Fibroblast of peridontal ligament (primary cell): Measurements from ENCODE around the gene ALKBH5.

Source experiments
- DNase-seq: peaks from one replicate; pipeline ENCODE4 v3.0.0-alpha.2; 2010; ENCODE audit errors: extremely low read depth

Gene ALKBH5

GRCh38 chr17:18158022-18158600, 25.5 kb upstream of the ALKBH5 start:
- peak; percentile 31 for DNase-seq

GRCh38 chr17:18159551-18160120, 24.0 kb upstream of the ALKBH5 start:
- peak; percentile 11 for DNase-seq

GRCh38 chr17:18160128-18160856, 23.3 kb upstream of the ALKBH5 start:
- DNase-seq = no peak

GRCh38 chr17:18161207-18162145, 22.2 kb upstream of the ALKBH5 start:
- no peak for DNase-seq

GRCh38 chr17:18163547-18163946, 20.1 kb upstream of the ALKBH5 start:
- DNase-seq = no peak

GRCh38 chr17:18166894-18167293, 16.7 kb upstream of the ALKBH5 start:
- DNase-seq = peak; percentile 11

GRCh38 chr17:18167421-18167820, 16.2 kb upstream of the ALKBH5 start:
- DNase-seq = no peak

- DNase-seq = no peak
Observed at GRCh38 chr17:18172531-18173278, 10.9 kb upstream of the ALKBH5 start.

GRCh38 chr17:18173740-18174139, 9.9 kb upstream of the ALKBH5 start:
- no peak for DNase-seq

GRCh38 chr17:18176176-18176575, 7.5 kb upstream of the ALKBH5 start:
- DNase-seq = no peak

- no peak for DNase-seq
Observed at GRCh38 chr17:18177133-18177532, 6.5 kb upstream of the ALKBH5 start.

GRCh38 chr17:18177722-18178121, 5.9 kb upstream of the ALKBH5 start:
- DNase-seq = no peak

GRCh38 chr17:18179196-18179595, 4.4 kb upstream of the ALKBH5 start:
- DNase-seq = no peak

- DNase-seq = no peak
Observed at GRCh38 chr17:18179804-18180203, 3.8 kb upstream of the ALKBH5 start.

- no peak for DNase-seq
Observed at GRCh38 chr17:18181358-18181757, 2.3 kb upstream of the ALKBH5 start.

- no peak for DNase-seq
Observed at GRCh38 chr17:18182110-18182977, 1.3 kb upstream of the ALKBH5 start.

- no peak for DNase-seq
Observed at GRCh38 chr17:18182978-18183333, 672 bp upstream of the ALKBH5 start.

- peak; percentile 37 for DNase-seq
Observed at GRCh38 chr17:18184143-18185031, 759 bp downstream of the ALKBH5 start.

GRCh38 chr17:18185391-18185790, 1.8 kb downstream of the ALKBH5 start:
- peak; percentile 55 for DNase-seq
